ENCODE measurements around the gene TBX1.

The TBX1 gene

DNA sequence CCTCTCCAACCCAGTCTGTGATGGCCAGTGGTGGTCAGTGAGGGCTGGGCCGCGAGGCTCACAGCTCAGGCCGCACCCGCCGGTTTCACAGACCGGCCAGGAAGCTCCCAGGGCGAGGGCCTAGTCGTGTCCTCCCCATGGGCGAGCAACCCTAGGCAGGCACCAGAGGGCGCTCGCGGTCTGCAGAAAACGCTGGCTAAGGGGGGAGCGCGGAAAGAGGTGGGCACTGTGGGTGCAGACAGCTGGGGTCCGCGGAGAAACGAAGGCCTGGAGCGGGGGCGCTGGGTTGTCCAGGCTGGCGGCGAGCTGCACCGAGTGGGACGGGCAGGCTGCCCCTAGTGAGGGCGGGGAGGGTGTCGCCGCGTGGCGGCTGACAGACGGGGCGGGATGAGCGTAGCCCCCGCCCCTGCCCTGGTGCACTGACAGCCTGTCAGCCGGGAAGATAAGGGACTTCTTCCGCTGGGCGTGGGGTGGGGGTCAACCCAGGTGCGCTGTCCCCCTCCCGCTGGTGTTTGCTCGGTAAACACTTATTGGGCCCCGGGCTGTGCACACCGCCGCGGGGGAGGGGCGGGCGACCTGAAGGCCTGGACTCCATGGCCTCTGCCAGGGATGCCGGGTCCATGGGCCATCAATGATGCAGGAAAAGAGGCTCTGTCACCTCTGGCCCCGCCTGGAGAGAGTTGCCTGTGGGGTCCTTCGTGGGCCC lies 29.8 kb upstream of the TBX1 start:
- TF ChIP-seq ZFX (IDR thresholded peaks at IDR 0.05): 0 out of 2 replicates have a peak, but pooled peaks have one; percentile 35
- TF ChIP-seq, protein P1, sequence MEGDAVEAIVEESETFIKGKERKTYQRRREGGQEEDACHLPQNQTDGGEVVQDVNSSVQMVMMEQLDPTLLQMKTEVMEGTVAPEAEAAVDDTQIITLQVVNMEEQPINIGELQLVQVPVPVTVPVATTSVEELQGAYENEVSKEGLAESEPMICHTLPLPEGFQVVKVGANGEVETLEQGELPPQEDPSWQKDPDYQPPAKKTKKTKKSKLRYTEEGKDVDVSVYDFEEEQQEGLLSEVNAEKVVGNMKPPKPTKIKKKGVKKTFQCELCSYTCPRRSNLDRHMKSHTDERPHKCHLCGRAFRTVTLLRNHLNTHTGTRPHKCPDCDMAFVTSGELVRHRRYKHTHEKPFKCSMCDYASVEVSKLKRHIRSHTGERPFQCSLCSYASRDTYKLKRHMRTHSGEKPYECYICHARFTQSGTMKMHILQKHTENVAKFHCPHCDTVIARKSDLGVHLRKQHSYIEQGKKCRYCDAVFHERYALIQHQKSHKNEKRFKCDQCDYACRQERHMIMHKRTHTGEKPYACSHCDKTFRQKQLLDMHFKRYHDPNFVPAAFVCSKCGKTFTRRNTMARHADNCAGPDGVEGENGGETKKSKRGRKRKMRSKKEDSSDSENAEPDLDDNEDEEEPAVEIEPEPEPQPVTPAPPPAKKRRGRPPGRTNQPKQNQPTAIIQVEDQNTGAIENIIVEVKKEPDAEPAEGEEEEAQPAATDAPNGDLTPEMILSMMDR (conservative IDR thresholded peaks at IDR 0.05): peak; percentile 98
- H3K27ac ChIP-seq: peak overlapping the region; percentile 13

DNA sequence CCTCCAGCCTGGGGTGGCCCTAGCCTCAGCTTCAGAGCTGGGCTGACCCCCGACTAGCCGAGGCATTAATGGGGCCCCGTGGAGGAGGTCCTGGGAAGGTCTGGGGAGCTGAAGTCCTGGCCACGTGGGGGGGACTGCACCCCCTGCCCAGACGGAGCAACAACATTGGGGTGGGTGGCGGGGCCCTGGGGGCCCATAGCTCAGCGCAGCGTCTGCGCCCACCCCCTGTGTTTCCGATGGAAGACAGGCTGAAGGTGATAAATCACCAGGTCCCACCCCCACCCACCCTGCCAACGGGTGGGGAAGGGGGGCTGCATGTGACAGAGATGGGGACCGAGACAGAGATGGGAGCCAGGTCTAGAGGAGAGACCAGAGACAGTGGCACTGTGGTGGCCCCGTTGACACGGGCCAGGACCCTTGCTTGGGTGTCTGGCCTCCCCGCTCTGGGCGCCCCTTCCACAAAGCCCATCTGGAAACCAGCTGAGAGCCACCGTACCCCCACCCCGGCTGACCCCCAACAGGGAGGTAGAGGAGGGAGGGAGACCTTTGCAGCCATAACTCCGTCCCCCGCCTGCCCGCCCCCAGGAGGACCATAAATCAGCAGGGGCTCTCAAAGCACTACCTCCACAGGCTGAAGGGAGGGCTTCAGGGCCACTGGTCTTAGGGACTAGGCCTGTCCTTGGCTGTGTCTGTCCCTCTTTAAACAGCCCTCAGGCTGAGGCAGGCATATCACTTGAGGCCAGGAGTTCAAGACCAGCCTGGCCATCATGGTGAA lies 29.0 kb upstream of the TBX1 start:
- H3K27ac ChIP-seq: peak overlapping the region; percentile 13; the same call in 1 of the 2 replicates
- no peak for TF ChIP-seq ZFX (IDR thresholded peaks at IDR 0.05)
- TF ChIP-seq, protein P1 (conservative IDR thresholded peaks at IDR 0.05): no peak

DNA sequence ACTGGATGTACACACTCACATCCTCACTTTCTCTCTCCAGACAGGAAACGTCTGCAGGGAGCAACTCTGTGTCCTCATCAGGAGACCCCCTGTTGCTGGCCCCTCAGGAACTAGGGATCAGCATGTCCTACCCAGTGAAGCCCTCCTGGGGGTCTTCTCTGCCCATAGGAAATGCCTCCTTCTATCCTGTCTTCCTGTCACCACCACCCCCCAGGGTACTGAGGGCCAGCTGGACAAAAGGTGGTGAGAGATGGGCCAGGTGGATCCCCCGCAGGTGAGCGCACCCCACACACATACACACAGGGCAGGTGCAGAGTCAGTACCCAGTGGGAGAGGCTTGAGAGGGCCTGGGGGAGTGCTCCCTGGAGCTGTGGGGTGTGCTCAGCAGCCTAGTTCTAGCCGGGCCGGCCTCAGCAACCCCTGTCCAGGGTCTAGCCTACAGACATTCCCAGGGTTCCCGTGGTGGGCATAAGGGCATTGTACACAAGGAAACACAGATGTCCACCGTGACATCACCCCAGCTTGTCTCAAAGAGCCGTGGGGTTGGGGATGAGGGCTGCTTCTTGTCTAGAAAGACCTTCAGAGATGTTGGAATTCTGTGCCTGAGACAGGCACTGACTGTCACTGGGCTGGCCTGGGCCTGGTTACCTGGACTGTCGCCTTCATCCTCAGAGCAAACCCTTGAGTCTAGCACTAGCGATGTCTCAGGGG lies 28.0 kb upstream of the TBX1 start:
- no peak overlapping the region for H3K27ac ChIP-seq
- TF ChIP-seq ZFX (IDR thresholded peaks at IDR 0.05): no peak
- TF ChIP-seq, protein P1 (conservative IDR thresholded peaks at IDR 0.05): no peak

DNA sequence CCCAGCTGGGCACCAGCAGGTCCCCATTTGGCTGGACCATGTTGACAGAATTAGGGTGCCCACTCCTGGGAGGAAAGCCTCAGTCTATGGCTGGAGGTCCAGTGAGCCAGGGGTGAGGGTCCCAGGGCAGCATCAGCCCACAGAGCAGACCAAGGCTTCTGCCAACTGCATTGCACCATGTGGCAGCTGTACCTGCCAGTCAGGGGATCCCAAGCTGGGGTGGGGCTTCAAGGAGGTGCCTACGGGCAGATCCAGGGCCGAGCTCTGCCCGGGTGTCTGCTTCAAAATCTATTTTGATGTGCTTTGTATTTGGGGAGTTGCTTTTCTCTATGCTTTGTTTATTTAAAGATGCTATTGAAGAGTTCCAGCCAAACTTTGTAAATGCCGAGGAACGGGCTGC lies 26.8 kb upstream of the TBX1 start:
- no peak for TF ChIP-seq ZFX (IDR thresholded peaks at IDR 0.05)
- TF ChIP-seq, protein P1 (conservative IDR thresholded peaks at IDR 0.05): no peak
- no peak overlapping the region for H3K27ac ChIP-seq

DNA sequence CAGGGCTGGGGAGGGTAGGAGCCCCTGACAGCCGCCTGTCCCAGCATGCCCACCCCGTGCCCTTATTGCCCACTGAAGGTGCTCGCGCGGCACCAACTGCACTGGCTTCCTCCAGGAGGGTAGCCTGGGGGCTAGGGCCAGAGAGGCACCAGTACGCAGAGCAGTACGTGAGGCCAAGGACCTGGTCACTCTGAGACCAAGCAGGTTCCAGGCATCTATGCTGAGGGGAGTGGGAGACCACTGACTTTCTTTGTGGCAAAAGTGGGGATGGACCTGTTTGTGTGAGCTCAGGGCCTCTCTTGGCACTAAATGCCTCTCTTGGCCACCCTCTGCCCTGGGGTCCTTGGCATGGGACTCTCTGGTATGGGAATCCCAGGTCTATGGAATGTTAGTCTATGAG lies 26.4 kb upstream of the TBX1 start:
- no peak overlapping the region for H3K27ac ChIP-seq
- TF ChIP-seq, protein P1 (conservative IDR thresholded peaks at IDR 0.05): no peak

DNA sequence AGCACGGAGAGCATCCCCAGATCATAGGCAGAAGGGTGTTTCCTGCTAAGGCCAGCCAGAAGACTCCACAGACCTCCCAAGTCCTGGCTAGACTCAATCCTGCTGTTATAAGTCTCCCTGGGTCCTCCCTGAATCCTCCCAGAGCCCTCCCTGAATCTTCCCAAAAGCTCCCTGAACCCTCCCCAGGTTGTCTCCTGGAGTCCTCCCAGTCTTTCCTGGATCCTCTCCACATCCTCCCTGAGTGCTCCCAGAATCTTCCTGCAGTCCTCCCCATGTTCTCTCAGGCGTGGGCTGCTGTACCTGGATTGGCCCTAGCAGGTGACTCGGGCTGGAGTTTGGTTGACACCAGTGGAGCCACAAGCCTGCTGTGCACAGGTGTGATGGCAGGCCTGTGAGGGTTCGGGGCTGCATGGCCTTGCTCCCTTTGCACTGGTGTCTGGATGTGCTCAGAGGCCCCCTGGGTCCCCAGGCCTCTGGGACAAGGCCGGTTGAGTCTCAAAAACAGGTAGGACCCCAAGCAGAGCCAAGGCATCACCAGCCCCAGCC lies 25.7 kb upstream of the TBX1 start:
- TF ChIP-seq, protein P1 (conservative IDR thresholded peaks at IDR 0.05): no peak
- TF ChIP-seq ZFX (IDR thresholded peaks at IDR 0.05): no peak
- H3K27ac ChIP-seq: no peak overlapping the region
